Left lung (tissue), 10 donors: ENCODE results near the gene HS6ST1. TPM values are rescaled to one million over a fixed set of nuclear protein-coding genes. Genes with fewer than 3 reads are reported as not detected.
"Not testable (repeated sequence)": the region's sequence is repeated elsewhere in the genome, so short reads cannot be mapped to it uniquely, and the experiment has no call there.

Source experiments
- ATAC-seq: fragments of 200-7000 bp; cut with Tn5 transposase; one replicate; pipeline ENCODE4 v1.9.1; 2020; ENCODE audit warnings: moderate library complexity
- DNase-seq, 4 donors: peaks; one replicate each; pipeline ENCODE4 v3.0.0-alpha.2; 2013 to 2020
- H3K27ac ChIP-seq, 2 donors: fragments of 200-600 bp; sonication (generic) in 1 of 2; one replicate each; pipeline versions ENCODE4 v1.5.0 to v1.8.0; 2020 to 2021
- H3K27me3 ChIP-seq, 2 donors: fragments of 200-600 bp; sonication (generic) in 1 of 2; one replicate each; pipeline versions ENCODE4 v1.5.0 to v1.8.0; 2020 to 2021
- H3K36me3 ChIP-seq, 2 donors: fragments of 200-600 bp; sonication (generic) in 1 of 2; one replicate each; pipeline versions ENCODE4 v1.5.0 to v1.8.0; 2020 to 2021
- H3K4me1 ChIP-seq, 2 donors: fragments of 200-600 bp; one replicate each; pipeline ENCODE4 v1.8.0; 2021
- H3K4me3 ChIP-seq, 2 donors: fragments of 200-600 bp; sonication (generic) in 1 of 2; one replicate each; pipeline versions ENCODE4 v1.5.0 to v1.8.0; 2020 to 2021; ENCODE audit warnings: mild to moderate bottlenecking in 1 of 2
- H3K9me3 ChIP-seq, 2 donors: fragments of 200-600 bp; sonication (generic) in 1 of 2; one replicate each; pipeline versions ENCODE4 v1.5.0 to v1.8.0; 2020 to 2021
- CTCF ChIP-seq, 2 donors: fragments of 200-600 bp; sonication (generic) in 1 of 2; IDR thresholded peaks; one replicate each; pipeline versions ENCODE4 v1.5.0 to v1.8.0; 2021; ENCODE audit warnings: antibody characterized with exemption in 2 of 2
- intact Hi-C, 2 donors: fragments of 100-400 bp; cut with DNase I; formaldehyde crosslinking; loops; one replicate each; pipeline versions ENCODE4 v1.11.2 to v1.14.2; 2022
- polyA plus RNA-seq, 6 donors: library from polyadenylated mRNA; unstranded; fragments of 120-200 nt; gene quantifications; one replicate each; pipeline ENCODE4 v1.2.1, GENCODE V29; 2013; ENCODE audit not compliant: insufficient read length in 6 of 6
- total RNA-seq, 2 donors: library from RNA; stranded (reverse); fragmentation: NEBNext Ultra II Directional; extraction: Animal tissue kit (Norgen Biotek cat#: 25700); gene quantifications; one replicate each; pipeline ENCODE4 v1.2.1, GENCODE V29; 2021
- donor health status: DM: no; HTN: yes; CAD: no.
- donor health status: DM: no; HTN: no; CAD: no.

Gene HS6ST1
- total and polyA plus RNA-seq, 8 donors: 29.3 to 46.4 (median 37.2) TPM

GRCh38 chr2:128319631-128320191 lies 1.0 kb upstream of the HS6ST1 start:
- peak overlapping the region in 1 of 2 donors; percentile 50 for H3K4me3 ChIP-seq
- DNase-seq: peak in 1 of 4 donors; percentile 80

GRCh38 chr2:128318245-128318644 lies 423 bp downstream of the HS6ST1 start:
- Histone ChIP-seq H3K27me3 (peaks cover 0 to 12% of the 10 kb centered on the region in 2 donors), H3K4me3 (peak overlapping the region; percentile 55 to 62), H3K4me1 (peaks cover 6 to 62% of the 10 kb centered on the region in 2 donors)
- intact Hi-C loops, H3K9me3 ChIP-seq, H3K27ac ChIP-seq, H3K36me3 ChIP-seq, ATAC-seq: not testable (repeated sequence)
- DNase-seq: peak in 1 of 4 donors; percentile 78

More at GRCh38 chr2:128319631-128320191, 1.0 kb upstream of the HS6ST1 start:
- H3K36me3 ChIP-seq: peaks cover 0 to 10% of the 10 kb centered on the region in 2 donors
- intact Hi-C loops: no loop called here
- no peak for TF ChIP-seq CTCF (IDR thresholded peaks at IDR 0.05)
- no peak overlapping the region for H3K27ac ChIP-seq
- peaks cover 0 to 12% of the 10 kb centered on the region in 2 donors for H3K27me3 ChIP-seq
- peaks cover 6 to 48% of the 10 kb centered on the region in 2 donors for H3K4me1 ChIP-seq
- no peaks in the 10 kb centered on the region for H3K9me3 ChIP-seq
- no peak for ATAC-seq

GRCh38 chr2:128317899-128318225 lies 806 bp downstream of the HS6ST1 start:
- Histone ChIP-seq H3K4me1 (peaks cover 6 to 63% of the 10 kb centered on the region in 2 donors), H3K4me3 (peak overlapping the region; percentile 55 to 62), H3K27me3 (peaks cover 0 to 12% of the 10 kb centered on the region in 2 donors)
- peak; percentile 1 for ATAC-seq
- intact Hi-C loops, H3K36me3 ChIP-seq, DNase-seq, H3K9me3 ChIP-seq, H3K27ac ChIP-seq: not testable (repeated sequence)

- ATAC-seq (peak; percentile 1), DNase-seq (peak in 1 of 4 donors; percentile 83)
- peaks cover 0 to 10% of the 10 kb centered on the region in 2 donors for H3K36me3 ChIP-seq
- no peaks in the 10 kb centered on the region for H3K9me3 ChIP-seq
- H3K4me3 ChIP-seq: peak overlapping the region; percentile 55 to 62
- H3K27ac ChIP-seq: no peak overlapping the region
- peaks cover 6 to 58% of the 10 kb centered on the region in 2 donors for H3K4me1 ChIP-seq
- peaks cover 0 to 12% of the 10 kb centered on the region in 2 donors for H3K27me3 ChIP-seq
- TF ChIP-seq CTCF (IDR thresholded peaks at IDR 0.05): no peak
- intact Hi-C loops: no loop called here
Observed at GRCh38 chr2:128317181-128317898, 1.3 kb downstream of the HS6ST1 start.

GRCh38 chr2:128316777-128317180 lies 1.9 kb downstream of the HS6ST1 start:
- Histone ChIP-seq H3K4me1 (peaks cover 6 to 56% of the 10 kb centered on the region in 2 donors), H3K27me3 (peaks cover 0 to 12% of the 10 kb centered on the region in 2 donors), H3K27ac (no peak overlapping the region), H3K9me3 (no peaks in the 10 kb centered on the region), H3K4me3 (peak overlapping the region; percentile 55 to 62), H3K36me3 (peaks cover 0 to 10% of the 10 kb centered on the region in 2 donors)
- no peak for TF ChIP-seq CTCF (IDR thresholded peaks at IDR 0.05)
- intact Hi-C loops: no loop called here
- DNase-seq (peak in 2 of 4 donors; percentile 19 to 51), ATAC-seq (no peak)
